ENCODE data around the gene SEZ6.

SEZ6 gene

GRCh38 chr17:29005936-29006511 lies at the start of gene SEZ6:
SEZ6 (minus strand) TSS chr17:29006033; CDS start chr17:29005869, 164 bp downstream.
- peaks cover 69% of the 10 kb centered on the region for H3K27me3 ChIP-seq (ENCODE audit: insufficient read depth, low read length)
- peaks cover 15% of the 10 kb centered on the region for H3K4me1 ChIP-seq (ENCODE audit: control insufficient read depth, insufficient read depth, low read length, unreplicated experiment)
- no peak within 1 kb of the TSS for H3K4me3 ChIP-seq (ENCODE audit: low read depth, low read length)
- no peak within 1 kb of the TSS for H3K27ac ChIP-seq (ENCODE audit: low read depth, low read length)
- no peaks in the 10 kb centered on the region for H3K36me3 ChIP-seq (ENCODE audit: insufficient read depth, low read length)
- no peaks in the 10 kb centered on the region for H3K79me2 ChIP-seq (ENCODE audit: control insufficient read depth, insufficient read depth, low read length, unreplicated experiment)
- no peak within 1 kb of the TSS for H2AFZ ChIP-seq (ENCODE audit: low read length, unreplicated experiment)

GRCh38 chr17:29054835-29055234 lies 49.0 kb upstream of the SEZ6 start:
- H3K36me3 ChIP-seq (ENCODE audit: insufficient read depth, low read length): no peaks in the 10 kb centered on the region
- H3K4me1 ChIP-seq (ENCODE audit: control insufficient read depth, insufficient read depth, low read length, unreplicated experiment): no peaks in the 10 kb centered on the region
- H2AFZ ChIP-seq (ENCODE audit: low read length, unreplicated experiment): no peak overlapping the region
- H3K79me2 ChIP-seq (ENCODE audit: control insufficient read depth, insufficient read depth, low read length, unreplicated experiment): no peaks in the 10 kb centered on the region
- H3K4me3 ChIP-seq (ENCODE audit: low read depth, low read length): no peak overlapping the region
- peaks cover 18% of the 10 kb centered on the region for H3K27me3 ChIP-seq (ENCODE audit: insufficient read depth, low read length)
- no peak overlapping the region for H3K27ac ChIP-seq (ENCODE audit: low read depth, low read length)

- no peak overlapping the region for H3K27ac ChIP-seq (ENCODE audit: low read depth, low read length)
- H3K4me1 ChIP-seq (ENCODE audit: control insufficient read depth, insufficient read depth, low read length, unreplicated experiment): no peaks in the 10 kb centered on the region
- H3K79me2 ChIP-seq (ENCODE audit: control insufficient read depth, insufficient read depth, low read length, unreplicated experiment): no peaks in the 10 kb centered on the region
- H3K27me3 ChIP-seq (ENCODE audit: insufficient read depth, low read length): peaks cover 25% of the 10 kb centered on the region
- no peaks in the 10 kb centered on the region for H3K36me3 ChIP-seq (ENCODE audit: insufficient read depth, low read length)
- H3K4me3 ChIP-seq (ENCODE audit: low read depth, low read length): no peak overlapping the region
- no peak overlapping the region for H2AFZ ChIP-seq (ENCODE audit: low read length, unreplicated experiment)
Measured at GRCh38 chr17:29051731-29052130, 45.9 kb upstream of the SEZ6 start.

GRCh38 chr17:29051194-29051593 lies 45.4 kb upstream of the SEZ6 start:
- Histone ChIP-seq H3K4me1 (ENCODE audit: control insufficient read depth, insufficient read depth, low read length, unreplicated experiment) (no peaks in the 10 kb centered on the region), H3K27ac (ENCODE audit: low read depth, low read length) (no peak overlapping the region), H3K79me2 (ENCODE audit: control insufficient read depth, insufficient read depth, low read length, unreplicated experiment) (no peaks in the 10 kb centered on the region), H2AFZ (ENCODE audit: low read length, unreplicated experiment) (no peak overlapping the region), H3K27me3 (ENCODE audit: insufficient read depth, low read length) (peaks cover 30% of the 10 kb centered on the region), H3K4me3 (ENCODE audit: low read depth, low read length) (no peak overlapping the region), H3K36me3 (ENCODE audit: insufficient read depth, low read length) (no peaks in the 10 kb centered on the region)

GRCh38 chr17:29050176-29050575 lies 44.3 kb upstream of the SEZ6 start:
- H3K36me3 ChIP-seq (ENCODE audit: insufficient read depth, low read length): no peaks in the 10 kb centered on the region
- no peak overlapping the region for H2AFZ ChIP-seq (ENCODE audit: low read length, unreplicated experiment)
- no peaks in the 10 kb centered on the region for H3K79me2 ChIP-seq (ENCODE audit: control insufficient read depth, insufficient read depth, low read length, unreplicated experiment)
- H3K4me3 ChIP-seq (ENCODE audit: low read depth, low read length): no peak overlapping the region
- peaks cover 23% of the 10 kb centered on the region for H3K27me3 ChIP-seq (ENCODE audit: insufficient read depth, low read length)
- H3K27ac ChIP-seq (ENCODE audit: low read depth, low read length): no peak overlapping the region
- no peaks in the 10 kb centered on the region for H3K4me1 ChIP-seq (ENCODE audit: control insufficient read depth, insufficient read depth, low read length, unreplicated experiment)

- no peaks in the 10 kb centered on the region for H3K36me3 ChIP-seq (ENCODE audit: insufficient read depth, low read length)
- peaks cover 20% of the 10 kb centered on the region for H3K27me3 ChIP-seq (ENCODE audit: insufficient read depth, low read length)
- no peak overlapping the region for H2AFZ ChIP-seq (ENCODE audit: low read length, unreplicated experiment)
- no peaks in the 10 kb centered on the region for H3K79me2 ChIP-seq (ENCODE audit: control insufficient read depth, insufficient read depth, low read length, unreplicated experiment)
- no peak overlapping the region for H3K27ac ChIP-seq (ENCODE audit: low read depth, low read length)
- no peaks in the 10 kb centered on the region for H3K4me1 ChIP-seq (ENCODE audit: control insufficient read depth, insufficient read depth, low read length, unreplicated experiment)
- no peak overlapping the region for H3K4me3 ChIP-seq (ENCODE audit: low read depth, low read length)
Measured at GRCh38 chr17:29049541-29050145, 43.8 kb upstream of the SEZ6 start.

- Histone ChIP-seq H3K36me3 (ENCODE audit: insufficient read depth, low read length) (no peaks in the 10 kb centered on the region), H2AFZ (ENCODE audit: low read length, unreplicated experiment) (no peak overlapping the region), H3K27me3 (ENCODE audit: insufficient read depth, low read length) (peaks cover 16% of the 10 kb centered on the region), H3K4me1 (ENCODE audit: control insufficient read depth, insufficient read depth, low read length, unreplicated experiment) (no peaks in the 10 kb centered on the region), H3K27ac (ENCODE audit: low read depth, low read length) (no peak overlapping the region), H3K79me2 (ENCODE audit: control insufficient read depth, insufficient read depth, low read length, unreplicated experiment) (no peaks in the 10 kb centered on the region), H3K4me3 (ENCODE audit: low read depth, low read length) (no peak overlapping the region)
Measured at GRCh38 chr17:29048440-29049368, 42.9 kb upstream of the SEZ6 start.

- Histone ChIP-seq H3K79me2 (ENCODE audit: control insufficient read depth, insufficient read depth, low read length, unreplicated experiment) (no peaks in the 10 kb centered on the region), H3K4me1 (ENCODE audit: control insufficient read depth, insufficient read depth, low read length, unreplicated experiment) (peaks cover 11% of the 10 kb centered on the region), H2AFZ (ENCODE audit: low read length, unreplicated experiment) (no peak overlapping the region), H3K27me3 (ENCODE audit: insufficient read depth, low read length) (peaks cover 16% of the 10 kb centered on the region), H3K36me3 (ENCODE audit: insufficient read depth, low read length) (no peaks in the 10 kb centered on the region), H3K27ac (ENCODE audit: low read depth, low read length) (no peak overlapping the region), H3K4me3 (ENCODE audit: low read depth, low read length) (no peak overlapping the region)
Measured at GRCh38 chr17:29046473-29046839, 40.6 kb upstream of the SEZ6 start.

GRCh38 chr17:29045734-29046472 lies 40.1 kb upstream of the SEZ6 start:
- Histone ChIP-seq H3K4me1 (ENCODE audit: control insufficient read depth, insufficient read depth, low read length, unreplicated experiment) (peaks cover 13% of the 10 kb centered on the region), H3K79me2 (ENCODE audit: control insufficient read depth, insufficient read depth, low read length, unreplicated experiment) (no peaks in the 10 kb centered on the region), H2AFZ (ENCODE audit: low read length, unreplicated experiment) (no peak overlapping the region), H3K27me3 (ENCODE audit: insufficient read depth, low read length) (peaks cover 16% of the 10 kb centered on the region), H3K36me3 (ENCODE audit: insufficient read depth, low read length) (no peaks in the 10 kb centered on the region), H3K4me3 (ENCODE audit: low read depth, low read length) (no peak overlapping the region), H3K27ac (ENCODE audit: low read depth, low read length) (no peak overlapping the region)

GRCh38 chr17:29045026-29045425 lies 39.2 kb upstream of the SEZ6 start:
- no peak overlapping the region for H3K27ac ChIP-seq (ENCODE audit: low read depth, low read length)
- no peak overlapping the region for H3K4me3 ChIP-seq (ENCODE audit: low read depth, low read length)
- peaks cover 20% of the 10 kb centered on the region for H3K4me1 ChIP-seq (ENCODE audit: control insufficient read depth, insufficient read depth, low read length, unreplicated experiment)
- H3K27me3 ChIP-seq (ENCODE audit: insufficient read depth, low read length): peaks cover 16% of the 10 kb centered on the region
- H2AFZ ChIP-seq (ENCODE audit: low read length, unreplicated experiment): no peak overlapping the region
- no peaks in the 10 kb centered on the region for H3K36me3 ChIP-seq (ENCODE audit: insufficient read depth, low read length)
- no peaks in the 10 kb centered on the region for H3K79me2 ChIP-seq (ENCODE audit: control insufficient read depth, insufficient read depth, low read length, unreplicated experiment)

Data from ACC112 (cell line).